BJ (cell line): ENCODE measurements around the gene DCAF10. TPM values are rescaled to one million over a fixed set of nuclear protein-coding genes. Genes with fewer than 3 reads are reported as not detected.

Experiments
- CTCF ChIA-PET: fragments of 350-600 bp; formaldehyde crosslinking; extraction: SDS; loops from one replicate; lab custom pipeline; 2021; ENCODE audit warnings: antibody characterized with exemption, inconsistent platforms; lab: Yijun Ruan, JAX
- POLR2A ChIA-PET: fragments of 300-600 bp; sonication (Branson Sonifier 250); formaldehyde crosslinking; extraction: SDS; loops from one replicate; lab custom pipeline; 2021; ENCODE audit warnings: antibody characterized with exemption; lab: Charles Lee
- DNase-seq: peaks from one replicate; pipeline ENCODE4 v3.0.0-alpha.2; 2011; ENCODE audit warnings: low read depth
- H3K27me3 ChIP-seq: 2 replicates; pipeline ENCODE4 v1.6.0; 2011; ENCODE audit warnings: low read length; ENCODE audit not compliant: control insufficient read depth, insufficient read depth
- H3K36me3 ChIP-seq: 2 replicates; pipeline ENCODE4 v1.5.1; 2011; ENCODE audit warnings: low read length; ENCODE audit not compliant: control insufficient read depth, insufficient read depth
- H3K4me3 ChIP-seq: 2 replicates; pipeline ENCODE4 v1.5.1; 2011; ENCODE audit warnings: low read depth, mild to moderate bottlenecking, control low read depth, low read length
- polyA plus RNA-seq: library from polyadenylated mRNA; depleted of rRNA; stranded (reverse); fragments of >200 nt; gene quantifications from 2 replicates; pipeline ENCODE4 v1.2.3, GENCODE V29; 2011
- TF ChIP-seq, protein P1 (sequence below): IDR thresholded peaks from 2 replicates; pipeline ENCODE4 v1.5.1; 2011; ENCODE audit warnings: low read depth, mild to moderate bottlenecking, control low read depth, inconsistent platforms, low read length, moderate library complexity; ENCODE audit not compliant: insufficient read depth

DCAF10 gene
- polyA plus RNA-seq, 1 experiment: 22.0 TPM

DNA sequence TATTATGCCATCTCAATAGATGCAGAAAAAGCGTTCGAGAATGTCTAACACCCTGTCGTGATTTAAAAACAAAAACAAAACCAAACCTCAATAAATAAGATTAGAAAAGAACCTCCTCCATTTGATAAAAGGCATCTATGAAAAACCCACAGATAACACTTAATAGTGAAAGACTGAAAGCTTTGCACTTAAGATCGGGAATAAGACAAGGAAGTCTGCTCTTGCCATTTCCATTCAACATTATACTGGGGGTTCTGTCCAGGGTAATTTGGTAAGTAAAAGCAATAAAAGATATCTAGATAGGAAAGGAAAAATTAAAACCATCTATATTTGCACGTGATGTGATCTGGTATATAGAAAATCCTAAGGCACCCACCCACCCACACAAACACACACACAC lies 8.5 kb upstream of the DCAF10 start:
- DNase-seq: no peak
- TF ChIP-seq, protein P1, sequence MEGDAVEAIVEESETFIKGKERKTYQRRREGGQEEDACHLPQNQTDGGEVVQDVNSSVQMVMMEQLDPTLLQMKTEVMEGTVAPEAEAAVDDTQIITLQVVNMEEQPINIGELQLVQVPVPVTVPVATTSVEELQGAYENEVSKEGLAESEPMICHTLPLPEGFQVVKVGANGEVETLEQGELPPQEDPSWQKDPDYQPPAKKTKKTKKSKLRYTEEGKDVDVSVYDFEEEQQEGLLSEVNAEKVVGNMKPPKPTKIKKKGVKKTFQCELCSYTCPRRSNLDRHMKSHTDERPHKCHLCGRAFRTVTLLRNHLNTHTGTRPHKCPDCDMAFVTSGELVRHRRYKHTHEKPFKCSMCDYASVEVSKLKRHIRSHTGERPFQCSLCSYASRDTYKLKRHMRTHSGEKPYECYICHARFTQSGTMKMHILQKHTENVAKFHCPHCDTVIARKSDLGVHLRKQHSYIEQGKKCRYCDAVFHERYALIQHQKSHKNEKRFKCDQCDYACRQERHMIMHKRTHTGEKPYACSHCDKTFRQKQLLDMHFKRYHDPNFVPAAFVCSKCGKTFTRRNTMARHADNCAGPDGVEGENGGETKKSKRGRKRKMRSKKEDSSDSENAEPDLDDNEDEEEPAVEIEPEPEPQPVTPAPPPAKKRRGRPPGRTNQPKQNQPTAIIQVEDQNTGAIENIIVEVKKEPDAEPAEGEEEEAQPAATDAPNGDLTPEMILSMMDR: no peak
- Histone ChIP-seq H3K36me3 (no peaks in the 10 kb centered on the region), H3K27me3 (no peaks in the 10 kb centered on the region), H3K4me3 (no peak overlapping the region)
- POLR2A ChIA-PET: no interaction called here
- CTCF ChIA-PET: no interaction called here

DNA sequence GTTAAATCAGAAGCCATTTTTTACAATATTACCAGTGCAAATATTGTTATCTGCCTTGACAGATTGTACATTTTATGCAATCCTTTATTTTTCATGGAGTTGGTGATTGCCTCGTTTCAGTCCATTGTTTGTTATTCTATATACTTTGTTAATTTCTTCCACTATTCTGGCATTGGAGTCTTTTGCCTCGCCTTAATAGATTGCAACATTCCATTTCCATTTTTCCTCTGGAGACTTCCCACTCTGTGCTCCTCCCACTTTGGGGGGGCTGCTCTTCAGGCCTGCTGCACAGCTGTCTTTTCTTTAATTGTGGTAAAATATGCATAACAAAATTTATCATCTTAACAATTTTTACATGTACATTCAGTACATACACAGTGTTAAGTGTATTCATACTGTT lies 4.4 kb upstream of the DCAF10 start:
- Histone ChIP-seq H3K27me3 (no peaks in the 10 kb centered on the region), H3K36me3 (no peaks in the 10 kb centered on the region), H3K4me3 (no peak overlapping the region)
- POLR2A ChIA-PET: no interaction called here
- TF ChIP-seq, protein P1: no peak
- DNase-seq: no peak
- CTCF ChIA-PET: no interaction called here

DNA sequence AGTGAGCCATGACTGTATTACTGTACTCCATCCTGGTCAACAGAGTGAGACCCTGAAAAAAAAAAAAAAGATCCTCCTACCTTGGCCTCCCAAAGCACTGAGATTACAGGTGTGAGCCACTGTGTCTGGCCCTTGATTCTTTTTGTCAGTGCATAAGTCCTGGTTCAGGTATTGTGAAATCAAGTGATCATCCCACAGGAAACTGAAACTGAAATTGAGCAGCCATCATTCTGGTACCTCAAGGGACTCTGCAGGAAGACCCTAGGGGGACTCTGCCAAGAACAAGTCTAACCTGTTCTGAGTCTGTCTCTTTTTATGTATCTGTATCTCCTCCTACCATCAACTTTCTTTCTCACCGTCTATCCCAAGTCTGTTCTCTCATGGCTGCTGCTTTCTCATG lies 1.9 kb upstream of the DCAF10 start:
- CTCF ChIA-PET: no interaction called here
- Histone ChIP-seq H3K36me3 (no peaks in the 10 kb centered on the region), H3K4me3 (no peak overlapping the region), H3K27me3 (no peaks in the 10 kb centered on the region)
- TF ChIP-seq, protein P1: no peak
- POLR2A ChIA-PET: no interaction called here
- no peak for DNase-seq

DNA sequence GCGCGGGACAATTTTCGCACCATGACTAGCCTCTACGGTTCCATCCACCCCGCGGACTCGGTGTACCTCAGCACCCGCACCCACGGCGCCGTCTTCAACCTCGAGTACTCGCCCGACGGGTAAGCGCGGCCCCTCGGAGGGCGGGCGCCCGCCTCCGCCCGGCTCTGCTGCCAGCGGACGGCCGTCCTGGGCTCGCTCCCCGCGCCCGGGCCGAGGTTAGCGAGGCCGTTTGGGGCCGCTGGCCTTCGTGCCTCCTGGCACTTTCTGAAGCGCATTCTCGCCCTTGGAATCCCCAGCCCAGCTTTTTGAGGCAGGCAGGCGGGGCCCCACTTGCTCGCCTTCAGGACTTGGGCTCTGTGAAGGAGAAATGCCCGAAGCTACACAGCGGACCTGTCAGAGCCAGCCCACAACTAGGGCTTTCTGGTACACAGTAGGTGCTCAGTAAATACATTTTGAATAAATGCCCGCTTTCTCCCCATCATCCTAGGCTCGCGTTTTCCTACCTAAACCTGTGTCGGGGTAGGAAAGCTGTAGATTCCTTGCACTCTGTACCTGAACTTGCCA lies 772 bp downstream of the DCAF10 start:
- ChIA-PET POLR2A (interaction anchor here (0.6 to 0.7 kb wide), 4 partner anchors 16 to 305 kb away, joined by 3 to 17 read pairs (median 12); partner anchors contain the start of gene EXOSC3), CTCF (interaction anchor here (1.0 kb wide), 1 partner anchor 11 kb away, joined by 4 read pairs; no protein-coding TSS in a partner anchor)
- H3K36me3 ChIP-seq: no peaks in the 10 kb centered on the region
- TF ChIP-seq, protein P1: no peak
- H3K27me3 ChIP-seq: no peaks in the 10 kb centered on the region
- no peak for DNase-seq
- H3K4me3 ChIP-seq: peak overlapping the region; percentile 55

DNA sequence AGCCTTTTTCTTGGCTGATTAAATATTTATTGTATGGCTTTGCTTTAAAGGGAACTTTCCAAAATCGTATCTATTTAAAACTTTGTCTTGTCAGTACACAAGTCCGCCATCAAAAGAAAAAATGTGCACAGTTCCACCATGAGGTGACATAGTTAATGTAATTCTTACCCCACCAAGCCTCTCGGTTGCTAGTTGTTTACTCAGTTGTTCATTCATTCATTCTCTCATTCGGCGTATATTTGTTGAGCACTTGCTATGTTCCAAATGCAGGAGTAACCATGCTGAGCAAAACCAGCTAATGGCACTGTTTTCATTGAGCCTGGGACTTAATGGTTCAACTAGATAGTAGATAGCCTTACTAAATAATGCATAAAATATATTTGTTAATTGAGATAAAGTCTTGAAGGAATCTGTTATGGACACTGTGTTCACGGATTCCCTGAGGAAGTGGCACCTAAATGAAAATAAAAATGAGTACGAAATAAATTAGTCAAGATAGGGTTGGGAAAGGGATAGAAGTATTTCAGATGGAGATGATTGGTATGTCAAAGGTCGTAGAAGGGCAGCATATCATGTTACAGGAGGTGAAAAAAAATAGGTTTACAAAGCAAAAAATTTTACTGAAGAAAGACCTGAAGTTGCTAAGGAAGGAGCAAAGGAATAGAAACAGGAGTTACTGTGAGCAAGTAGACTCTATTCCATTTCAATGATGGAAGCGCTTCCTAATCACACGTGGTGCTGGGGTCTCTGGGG lies 1.5 kb downstream of the DCAF10 start:
- no peaks in the 10 kb centered on the region for H3K27me3 ChIP-seq
- H3K36me3 ChIP-seq: no peaks in the 10 kb centered on the region
- ChIA-PET CTCF (interaction anchor here (1.0 kb wide), 1 partner anchor 10 kb away, joined by 4 read pairs; no protein-coding TSS in a partner anchor), POLR2A (interaction anchor here (0.6 kb wide), 1 partner anchor 306 kb away, joined by 3 read pairs; no protein-coding TSS in a partner anchor)
- H3K4me3 ChIP-seq: peak overlapping the region; percentile 55
- no peak for DNase-seq
- TF ChIP-seq, protein P1: no peak
